Measurements from ENCODE around the gene MUTYH. TPM values are rescaled to one million over a fixed set of nuclear protein-coding genes. Genes with fewer than 3 reads are reported as not detected.

MUTYH gene
- total and polyA plus RNA-seq, 7 donors = 15.7 to 24.6 (median 22.4) TPM

- peaks cover 0 to 17% (median 11%) of the 10 kb centered on the region in 4 donors for H3K4me1 ChIP-seq
- no peak for DNase-seq
- no peaks in the 10 kb centered on the region for H3K9me3 ChIP-seq
- H3K27ac ChIP-seq = peak overlapping the region in 2 of 4 donors; percentile 91 to 96
- intact Hi-C loops (cut with DNase I) = no loop called here
- TF ChIP-seq POLR2AphosphoS5 (IDR thresholded peaks at IDR 0.05) = no peak
- no peak for TF ChIP-seq CTCF (IDR thresholded peaks at IDR 0.05)
- no peak for TF ChIP-seq POLR2A (IDR thresholded peaks at IDR 0.05)
- TF ChIP-seq EP300 (IDR thresholded peaks at IDR 0.05) = no peak
- no peaks in the 10 kb centered on the region for H3K27me3 ChIP-seq
- H3K36me3 ChIP-seq = no peaks in the 10 kb centered on the region
- WGBS, 2 donors = 89 to 91% methylated on average over 10 of the region's 10 CpGs
- H3K4me3 ChIP-seq = no peak overlapping the region
These were observed 35.0 kb downstream of the MUTYH start for GRCh38 chr1:45305231-45305630.

GRCh38 chr1:45304311-45305081 is 35.7 kb downstream of the MUTYH start:
- peak; percentile 73 for DNase-seq

GRCh38 chr1:45303520-45304310 is 36.5 kb downstream of the MUTYH start:
- Histone ChIP-seq H3K27ac (peak overlapping the region; percentile 91 to 96 (median 92)), H3K4me3 (peak overlapping the region; percentile 52 to 88 (median 72)), H3K4me1 (peaks cover 0 to 17% (median 11%) of the 10 kb centered on the region in 4 donors), H3K27me3 (no peaks in the 10 kb centered on the region), H3K9me3 (no peaks in the 10 kb centered on the region), H3K36me3 (no peaks in the 10 kb centered on the region)
- intact Hi-C loops (cut with DNase I) = loop anchor here (1.0 to 5.0 kb wide), 6 partner anchors 37 to 571 kb away; partner anchors contain the start of genes MUTYH, PTCH2, RNU5D-1 and TESK2
- 1% methylated on average over 68 of the region's 68 CpGs for WGBS, 2 donors
- peak; percentile 99 for DNase-seq
- TF ChIP-seq POLR2AphosphoS5 (IDR thresholded peaks at IDR 0.05) = peak; percentile 54 to 79 (median 73)
- peak; percentile 46 to 87 (median 70) for TF ChIP-seq CTCF (IDR thresholded peaks at IDR 0.05)
- TF ChIP-seq POLR2A (IDR thresholded peaks at IDR 0.05) = peak in 1 of 2 donors; percentile 58
- no peak for TF ChIP-seq EP300 (IDR thresholded peaks at IDR 0.05)

More at GRCh38 chr1:45304311-45305081, 35.7 kb downstream of the MUTYH start:
- Histone ChIP-seq H3K4me1 (peaks cover 0 to 17% (median 11%) of the 10 kb centered on the region in 4 donors), H3K27ac (peak overlapping the region; percentile 91 to 96 (median 92)), H3K4me3 (peak overlapping the region; percentile 52 to 88 (median 72)), H3K36me3 (no peaks in the 10 kb centered on the region), H3K27me3 (no peaks in the 10 kb centered on the region), H3K9me3 (no peaks in the 10 kb centered on the region)
- 24 to 40% methylated on average over 15 of the region's 15 CpGs for WGBS, 2 donors
- intact Hi-C loops (cut with DNase I) = loop anchor here (1.0 to 5.0 kb wide), 5 partner anchors 36 to 572 kb away; partner anchors contain the start of genes MUTYH, PTCH2, RNU5D-1 and TESK2
- TF ChIP-seq EP300 (IDR thresholded peaks at IDR 0.05) (no peak), CTCF (IDR thresholded peaks at IDR 0.05) (peak in 2 of 4 experiments; percentile 3 to 6)

GRCh38 chr1:45302505-45303150 is 37.6 kb downstream of the MUTYH start:
- Histone ChIP-seq H3K4me1 (peaks cover 0 to 17% (median 11%) of the 10 kb centered on the region in 4 donors), H3K27me3 (no peaks in the 10 kb centered on the region), H3K36me3 (no peaks in the 10 kb centered on the region), H3K27ac (peak overlapping the region; percentile 87 to 96 (median 92)), H3K4me3 (peak overlapping the region; percentile 50 to 88 (median 72)), H3K9me3 (no peaks in the 10 kb centered on the region)
- DNase-seq = no peak
- intact Hi-C loops (cut with DNase I) = loop anchor here (1.0 to 5.0 kb wide), 5 partner anchors 95 to 570 kb away; partner anchors contain the start of genes PTCH2, RNU5D-1, TESK2 and ZSWIM5
- 86 to 92% methylated on average over 16 of the region's 16 CpGs for whole genome bisulfite sequencing, 2 donors
- TF ChIP-seq POLR2AphosphoS5 (IDR thresholded peaks at IDR 0.05) (no peak), CTCF (IDR thresholded peaks at IDR 0.05) (no peak)
